Uterus (tissue), 2 donors: ENCODE results near the gene SPAG8.
A peak's percentile ranks its signal among the peaks of the same experiment; 100 is the strongest.

ENCODE experiments used
- CTCF ChIP-seq, 4 experiments: fragments of 200-600 bp in 2 of 4; fragments of 450-650 bp in 2 of 4; sonication (generic) in 2 of 4; IDR thresholded peaks; one replicate each; pipeline ENCODE4 v1.5.1; 2016 to 2019; ENCODE audit warnings: antibody characterized with exemption in 4 of 4, mild to moderate bottlenecking in 2 of 4, moderate library complexity in 1 of 4
- POLR2A ChIP-seq, 2 donors: fragments of 450-650 bp; IDR thresholded peaks; one replicate each; pipeline ENCODE4 v1.6.1; 2016; ENCODE audit warnings: antibody characterized with exemption in 2 of 2, mild to moderate bottlenecking in 1 of 2, moderate library complexity in 1 of 2

- TF ChIP-seq CTCF (IDR thresholded peaks at IDR 0.05) (peak in 1 of 4 experiments; percentile 18), POLR2A (IDR thresholded peaks at IDR 0.05) (no peak)
Observed at GRCh38 chr9:35814106-35814840, 2.2 kb upstream of the SPAG8 start.
